Gastroesophageal sphincter (tissue), 3 donors: Measurements from ENCODE around the gene MIR17HG.

Source experiments
- CTCF ChIP-seq, 4 experiments: fragments of 200-600 bp in 2 of 4; fragments of 450-650 bp in 2 of 4; sonication (generic) in 1 of 4; IDR thresholded peaks; one replicate each; pipeline ENCODE4 v1.5.1; 2017 to 2019; ENCODE audit warnings: antibody characterized with exemption in 4 of 4, mild to moderate bottlenecking in 2 of 4, moderate library complexity in 2 of 4
- EP300 ChIP-seq: sonication (generic); formaldehyde crosslinking; IDR thresholded peaks from one replicate; pipeline ENCODE4 v1.6.1; 2017; ENCODE audit warnings: antibody characterized with exemption, mild to moderate bottlenecking
- POLR2A ChIP-seq, 2 donors: fragments of 450-650 bp; IDR thresholded peaks; one replicate each; pipeline ENCODE4 v1.6.1; 2017; ENCODE audit warnings: antibody characterized with exemption in 2 of 2, mild to moderate bottlenecking in 2 of 2, moderate library complexity in 1 of 2
- POLR2AphosphoS5 ChIP-seq: sonication (generic); formaldehyde crosslinking; IDR thresholded peaks from one replicate; pipeline ENCODE4 v1.6.1; 2017; ENCODE audit warnings: antibody characterized with exemption

GRCh38 chr13:91383836-91384235 lies 36.3 kb downstream of the MIR17HG start:
- TF ChIP-seq CTCF (IDR thresholded peaks at IDR 0.05) = no peak
- TF ChIP-seq POLR2A (IDR thresholded peaks at IDR 0.05) = no peak
- TF ChIP-seq EP300 = no peak
- no peak for TF ChIP-seq POLR2AphosphoS5
